ENCODE data around the gene CYGB.

The CYGB gene

GRCh38 chr17:76549215-76549518, 11.7 kb upstream of the CYGB start:
- DNase-seq = no peak

GRCh38 chr17:76548378-76549214, 11.1 kb upstream of the CYGB start:
- DNase-seq = no peak

GRCh38 chr17:76547642-76548202, 10.2 kb upstream of the CYGB start:
- DNase-seq = no peak

- peak; percentile 34 for DNase-seq
Observed at GRCh38 chr17:76547183-76547641, 9.7 kb upstream of the CYGB start.

GRCh38 chr17:76546556-76547182, 9.2 kb upstream of the CYGB start:
- no peak for DNase-seq

- DNase-seq = no peak
Observed at GRCh38 chr17:76545918-76546555, 8.5 kb upstream of the CYGB start.

GRCh38 chr17:76544546-76545365, 7.2 kb upstream of the CYGB start:
- DNase-seq = no peak

- DNase-seq = no peak
Observed at GRCh38 chr17:76543826-76544545, 6.5 kb upstream of the CYGB start.

- no peak for DNase-seq
Observed at GRCh38 chr17:76543482-76543825, 5.9 kb upstream of the CYGB start.

GRCh38 chr17:76542984-76543383, 5.5 kb upstream of the CYGB start:
- DNase-seq = no peak

GRCh38 chr17:76542566-76542971, 5.1 kb upstream of the CYGB start:
- no peak for DNase-seq

- no peak for DNase-seq
Observed at GRCh38 chr17:76541739-76542454, 4.4 kb upstream of the CYGB start.

- peak; percentile 70 for DNase-seq
Observed at GRCh38 chr17:76540381-76541300, 3.1 kb upstream of the CYGB start.

GRCh38 chr17:76539631-76540271, 2.2 kb upstream of the CYGB start, which contains the start of gene PRCD:
Gene PRCD (plus strand): TSS chr17:76540044. CDS start chr17:76540142, 98 bp downstream.
- DNase-seq = no peak

- no peak for DNase-seq
Observed at GRCh38 chr17:76538941-76539570, 1.5 kb upstream of the CYGB start.

GRCh38 chr17:76538281-76538931, 897 bp upstream of the CYGB start:
- DNase-seq = no peak

- no peak for DNase-seq
Observed at GRCh38 chr17:76537288-76537577, 276 bp downstream of the CYGB start.

GRCh38 chr17:76536511-76537287, 810 bp downstream of the CYGB start:
- DNase-seq = no peak
